Coronary artery (tissue), 2 donors: Measurements from ENCODE around the gene HOXD8.

Experiments
- DNase-seq: peaks from one replicate; pipeline ENCODE4 v3.0.0-alpha.2; 2017; ENCODE audit warnings: low spot score
- H3K27ac ChIP-seq, 2 donors: fragments of 200-600 bp; sonication (generic); one replicate each; pipeline ENCODE4 v1.5.1; 2016 to 2019
- H3K4me3 ChIP-seq: fragments of 200-600 bp; sonication (generic); 2 replicates; pipeline ENCODE4 v1.5.1; 2016; ENCODE audit warnings: mild to moderate bottlenecking, moderate library complexity
- TF ChIP-seq, protein P1 (sequence below): fragments of 200-600 bp; sonication (generic); IDR thresholded peaks from one replicate; pipeline ENCODE4 v1.5.1; 2019; ENCODE audit warnings: antibody characterized with exemption

HOXD8 gene

GRCh38 chr2:176096986-176097819 lies 32.3 kb upstream of the HOXD8 start:
- DNase-seq: no peak
- peak overlapping the region; percentile 67 for H3K4me3 ChIP-seq
- no peak overlapping the region for H3K27ac ChIP-seq
- TF ChIP-seq, protein P1, sequence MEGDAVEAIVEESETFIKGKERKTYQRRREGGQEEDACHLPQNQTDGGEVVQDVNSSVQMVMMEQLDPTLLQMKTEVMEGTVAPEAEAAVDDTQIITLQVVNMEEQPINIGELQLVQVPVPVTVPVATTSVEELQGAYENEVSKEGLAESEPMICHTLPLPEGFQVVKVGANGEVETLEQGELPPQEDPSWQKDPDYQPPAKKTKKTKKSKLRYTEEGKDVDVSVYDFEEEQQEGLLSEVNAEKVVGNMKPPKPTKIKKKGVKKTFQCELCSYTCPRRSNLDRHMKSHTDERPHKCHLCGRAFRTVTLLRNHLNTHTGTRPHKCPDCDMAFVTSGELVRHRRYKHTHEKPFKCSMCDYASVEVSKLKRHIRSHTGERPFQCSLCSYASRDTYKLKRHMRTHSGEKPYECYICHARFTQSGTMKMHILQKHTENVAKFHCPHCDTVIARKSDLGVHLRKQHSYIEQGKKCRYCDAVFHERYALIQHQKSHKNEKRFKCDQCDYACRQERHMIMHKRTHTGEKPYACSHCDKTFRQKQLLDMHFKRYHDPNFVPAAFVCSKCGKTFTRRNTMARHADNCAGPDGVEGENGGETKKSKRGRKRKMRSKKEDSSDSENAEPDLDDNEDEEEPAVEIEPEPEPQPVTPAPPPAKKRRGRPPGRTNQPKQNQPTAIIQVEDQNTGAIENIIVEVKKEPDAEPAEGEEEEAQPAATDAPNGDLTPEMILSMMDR: peak; percentile 73

DNA sequence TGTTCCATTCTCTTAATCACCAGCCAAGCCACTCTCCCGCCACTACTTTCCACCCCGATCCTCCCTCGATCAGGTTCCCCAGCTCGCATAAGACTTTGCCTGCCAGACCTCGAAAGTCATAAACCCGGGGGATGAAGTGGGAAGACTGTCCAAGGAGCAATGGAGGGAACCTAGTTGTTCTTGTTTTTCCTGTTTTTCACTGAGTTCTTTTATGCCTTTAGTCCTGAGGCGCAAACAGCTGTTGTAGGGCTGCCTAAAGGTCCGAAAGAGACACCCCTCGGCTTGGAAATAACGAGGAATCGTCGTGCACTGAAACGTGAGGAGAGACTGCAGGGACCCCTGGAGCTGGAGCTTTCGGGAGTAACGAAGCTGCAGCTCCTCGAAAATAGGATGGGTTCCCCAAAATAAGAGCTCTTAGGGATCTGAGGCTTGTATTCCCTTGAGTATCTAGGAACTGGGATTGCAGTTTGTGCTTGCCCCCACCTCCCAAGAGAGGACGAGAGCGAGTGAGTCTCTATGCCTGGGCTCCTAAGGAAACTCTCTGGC lies 31.6 kb upstream of the HOXD8 start:
- TF ChIP-seq, protein P1: no peak
- DNase-seq: no peak
- Histone ChIP-seq H3K4me3 (peak overlapping the region; percentile 67), H3K27ac (no peak overlapping the region)

- H3K4me3 ChIP-seq: no peak overlapping the region
- no peak for DNase-seq
- no peak overlapping the region for H3K27ac ChIP-seq
- TF ChIP-seq, protein P1: no peak
Observed at GRCh38 chr2:176098366-176099158, 30.9 kb upstream of the HOXD8 start.

- DNase-seq: no peak
- H3K27ac ChIP-seq: no peak overlapping the region
- TF ChIP-seq, protein P1: no peak
- peak overlapping the region; percentile 25 for H3K4me3 ChIP-seq
Observed at GRCh38 chr2:176099159-176099727, 30.3 kb upstream of the HOXD8 start.

GRCh38 chr2:176099728-176100546 lies 29.6 kb upstream of the HOXD8 start, which contains the start of gene HOXD12:
HOXD12 (plus strand) TSS chr2:176099795; CDS start chr2:176099802, 7 bp downstream.
- Histone ChIP-seq H3K4me3 (peak within 1 kb of the TSS; percentile 25), H3K27ac (no peak within 1 kb of the TSS)
- TF ChIP-seq, protein P1: no peak
- DNase-seq: no peak

GRCh38 chr2:176100547-176101140 lies 28.9 kb upstream of the HOXD8 start:
- Histone ChIP-seq H3K27ac (no peak overlapping the region), H3K4me3 (no peak overlapping the region)
- TF ChIP-seq, protein P1: no peak
- DNase-seq: no peak
